Smooth muscle cell (in vitro differentiated cells): ENCODE data around the gene KLHL24. TPM values are rescaled to one million over a fixed set of nuclear protein-coding genes. Genes with fewer than 3 reads are reported as not detected.

Source experiments
- DNase-seq: peaks from one replicate; lab custom pipeline; 2025; ENCODE audit not compliant: unreplicated experiment; lab: John Stamatoyannopoulos, UW
- H2AFZ ChIP-seq: fragments of 200-600 bp; sonication (generic); 2 replicates; pipeline ENCODE4 v1.6.0; 2016; ENCODE audit warnings: antibody characterized with exemption, low read depth, mild to moderate bottlenecking
- H3F3A ChIP-seq: fragments of 200-600 bp; sonication (generic); 2 replicates; pipeline ENCODE4 v1.6.0; 2017; ENCODE audit warnings: antibody characterized with exemption, low read depth
- H3K27ac ChIP-seq: fragments of 200-600 bp; sonication (generic); 2 replicates; pipeline ENCODE4 v1.5.1; 2016; ENCODE audit warnings: low read depth, mild to moderate bottlenecking
- H3K27me3 ChIP-seq: fragments of 200-600 bp; sonication (generic); 2 replicates; pipeline ENCODE4 v1.6.1; 2016; ENCODE audit warnings: low read depth, mild to moderate bottlenecking
- H3K36me3 ChIP-seq: fragments of 200-600 bp; sonication (generic); 2 replicates; pipeline ENCODE4 v1.5.1; 2016; ENCODE audit warnings: low read depth
- H3K4me1 ChIP-seq: fragments of 200-600 bp; sonication (generic); 2 replicates; pipeline ENCODE4 v1.5.1; 2016; ENCODE audit warnings: low read depth
- H3K4me2 ChIP-seq: fragments of 200-600 bp; sonication (generic); 2 replicates; pipeline ENCODE4 v1.6.0; 2016; ENCODE audit warnings: mild to moderate bottlenecking
- H3K4me3 ChIP-seq: fragments of 200-600 bp; sonication (generic); 2 replicates; pipeline ENCODE4 v1.5.1; 2016; ENCODE audit warnings: mild to moderate bottlenecking
- H3K79me2 ChIP-seq: fragments of 200-600 bp; sonication (generic); 2 replicates; pipeline ENCODE4 v1.6.0; 2016; ENCODE audit warnings: low read depth, mild to moderate bottlenecking
- H3K9ac ChIP-seq: fragments of 200-600 bp; sonication (generic); 2 replicates; pipeline ENCODE4 v1.6.0; 2016; ENCODE audit warnings: low read depth
- H3K9me3 ChIP-seq: fragments of 200-600 bp; sonication (generic); replicated peaks from 2 replicates; pipeline ENCODE4 v1.5.1; 2016; ENCODE audit warnings: low read depth
- H4K20me1 ChIP-seq: fragments of 200-600 bp; sonication (generic); 2 replicates; pipeline ENCODE4 v1.6.0; 2016; ENCODE audit warnings: low read depth
- WGBS: methylation state at CpG from one replicate; pipeline ENCODE4 v1.1.7; 2016; ENCODE audit warnings: low lambda C conversion rate; 5-methylcytosine and 5-hydroxymethylcytosine counted together
- polyA plus RNA-seq: library from polyadenylated mRNA; unstranded; fragments of >200 nt; fragmentation: Nextera tagmentation; extraction: Ambion mirVana; gene quantifications from 2 replicates; pipeline ENCODE4 v1.2.1, GENCODE V29; 2016
- total RNA-seq: library from RNA; depleted of rRNA; stranded (reverse); fragments of >200 nt; gene quantifications from 2 replicates; pipeline ENCODE4 v1.2.3, GENCODE V29; 2014
- TF ChIP-seq, protein P1 (sequence below): fragments of 200-600 bp; sonication (generic); IDR thresholded peaks from 2 replicates; pipeline ENCODE4 v1.5.1; 2017; ENCODE audit warnings: borderline replicate concordance, mild to moderate bottlenecking, antibody characterized with exemption; ENCODE audit not compliant: insufficient read depth, poor library complexity, severe bottlenecking

Gene KLHL24, protein sequence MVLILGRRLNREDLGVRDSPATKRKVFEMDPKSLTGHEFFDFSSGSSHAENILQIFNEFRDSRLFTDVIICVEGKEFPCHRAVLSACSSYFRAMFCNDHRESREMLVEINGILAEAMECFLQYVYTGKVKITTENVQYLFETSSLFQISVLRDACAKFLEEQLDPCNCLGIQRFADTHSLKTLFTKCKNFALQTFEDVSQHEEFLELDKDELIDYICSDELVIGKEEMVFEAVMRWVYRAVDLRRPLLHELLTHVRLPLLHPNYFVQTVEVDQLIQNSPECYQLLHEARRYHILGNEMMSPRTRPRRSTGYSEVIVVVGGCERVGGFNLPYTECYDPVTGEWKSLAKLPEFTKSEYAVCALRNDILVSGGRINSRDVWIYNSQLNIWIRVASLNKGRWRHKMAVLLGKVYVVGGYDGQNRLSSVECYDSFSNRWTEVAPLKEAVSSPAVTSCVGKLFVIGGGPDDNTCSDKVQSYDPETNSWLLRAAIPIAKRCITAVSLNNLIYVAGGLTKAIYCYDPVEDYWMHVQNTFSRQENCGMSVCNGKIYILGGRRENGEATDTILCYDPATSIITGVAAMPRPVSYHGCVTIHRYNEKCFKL
- total RNA-seq: 71.5 and 103 TPM in 2 replicates
- polyA plus RNA-seq: 11.0 and 15.6 TPM in 2 replicates

DNA sequence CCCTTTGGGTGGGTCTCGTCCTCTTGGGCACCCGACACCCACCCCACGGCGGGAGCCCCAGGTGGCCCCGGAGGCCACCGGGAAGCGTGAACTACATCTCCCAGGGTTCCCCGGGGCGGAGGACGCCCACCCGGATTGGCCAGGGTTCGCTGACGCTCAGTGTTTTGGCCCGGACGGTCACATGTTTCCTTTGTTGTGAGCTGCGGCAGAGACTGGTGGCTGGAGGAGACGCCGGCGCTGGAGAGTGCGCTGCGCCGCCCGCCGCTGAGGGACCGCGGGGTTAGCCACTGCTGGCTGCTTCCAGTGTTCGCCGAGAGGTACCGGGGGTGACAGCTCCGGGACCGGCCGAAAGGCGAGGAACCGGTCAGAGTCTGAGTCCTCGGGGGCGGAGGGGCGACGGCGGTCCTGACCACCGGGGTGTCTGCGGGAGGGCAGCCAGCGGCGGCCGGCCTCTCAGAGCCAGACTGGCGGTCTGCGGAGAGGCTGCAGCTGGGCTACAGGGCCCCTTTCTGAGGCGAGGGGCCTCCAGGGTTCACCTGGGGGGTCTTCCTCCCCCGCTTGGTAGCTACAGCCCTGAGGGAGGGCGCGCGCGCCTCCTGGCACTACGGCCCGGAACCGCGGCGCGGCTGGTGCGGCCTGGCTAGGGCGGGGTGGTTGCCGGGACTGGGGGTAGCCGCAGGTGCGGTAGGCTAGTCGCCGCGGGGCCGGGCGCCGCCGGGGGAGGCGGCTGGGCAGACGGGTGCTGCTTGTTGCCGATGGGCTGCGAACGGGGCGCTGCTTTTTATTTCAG, at the start of gene KLHL24:
KLHL24 (plus strand) TSS at position 193 of the 790 bp plus-strand sequence. CDS start 14,734 bp downstream, outside the sequence.
- no peaks in the 10 kb centered on the region for H3K36me3 ChIP-seq
- TF ChIP-seq, protein P1, sequence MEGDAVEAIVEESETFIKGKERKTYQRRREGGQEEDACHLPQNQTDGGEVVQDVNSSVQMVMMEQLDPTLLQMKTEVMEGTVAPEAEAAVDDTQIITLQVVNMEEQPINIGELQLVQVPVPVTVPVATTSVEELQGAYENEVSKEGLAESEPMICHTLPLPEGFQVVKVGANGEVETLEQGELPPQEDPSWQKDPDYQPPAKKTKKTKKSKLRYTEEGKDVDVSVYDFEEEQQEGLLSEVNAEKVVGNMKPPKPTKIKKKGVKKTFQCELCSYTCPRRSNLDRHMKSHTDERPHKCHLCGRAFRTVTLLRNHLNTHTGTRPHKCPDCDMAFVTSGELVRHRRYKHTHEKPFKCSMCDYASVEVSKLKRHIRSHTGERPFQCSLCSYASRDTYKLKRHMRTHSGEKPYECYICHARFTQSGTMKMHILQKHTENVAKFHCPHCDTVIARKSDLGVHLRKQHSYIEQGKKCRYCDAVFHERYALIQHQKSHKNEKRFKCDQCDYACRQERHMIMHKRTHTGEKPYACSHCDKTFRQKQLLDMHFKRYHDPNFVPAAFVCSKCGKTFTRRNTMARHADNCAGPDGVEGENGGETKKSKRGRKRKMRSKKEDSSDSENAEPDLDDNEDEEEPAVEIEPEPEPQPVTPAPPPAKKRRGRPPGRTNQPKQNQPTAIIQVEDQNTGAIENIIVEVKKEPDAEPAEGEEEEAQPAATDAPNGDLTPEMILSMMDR: no peak
- peak within 1 kb of the TSS; percentile 94 for H2AFZ ChIP-seq
- H3K4me3 ChIP-seq: peak within 1 kb of the TSS; percentile 96
- H3K27ac ChIP-seq: peak within 1 kb of the TSS; percentile 98
- peaks cover 5% of the 10 kb centered on the region for H3F3A ChIP-seq
- no peaks in the 10 kb centered on the region for H3K27me3 ChIP-seq
- H3K9me3 ChIP-seq: no peaks in the 10 kb centered on the region
- WGBS: under 1% methylated on average over 67 of the region's 76 CpGs
- H3K4me1 ChIP-seq: peaks cover 5% of the 10 kb centered on the region
- peaks cover 37% of the 10 kb centered on the region for H3K79me2 ChIP-seq
- H4K20me1 ChIP-seq: peaks cover 37% of the 10 kb centered on the region
- H3K9ac ChIP-seq: peak within 1 kb of the TSS; percentile 98
- H3K4me2 ChIP-seq: peak within 1 kb of the TSS; percentile 86
- peak; percentile 74 for DNase-seq

DNA sequence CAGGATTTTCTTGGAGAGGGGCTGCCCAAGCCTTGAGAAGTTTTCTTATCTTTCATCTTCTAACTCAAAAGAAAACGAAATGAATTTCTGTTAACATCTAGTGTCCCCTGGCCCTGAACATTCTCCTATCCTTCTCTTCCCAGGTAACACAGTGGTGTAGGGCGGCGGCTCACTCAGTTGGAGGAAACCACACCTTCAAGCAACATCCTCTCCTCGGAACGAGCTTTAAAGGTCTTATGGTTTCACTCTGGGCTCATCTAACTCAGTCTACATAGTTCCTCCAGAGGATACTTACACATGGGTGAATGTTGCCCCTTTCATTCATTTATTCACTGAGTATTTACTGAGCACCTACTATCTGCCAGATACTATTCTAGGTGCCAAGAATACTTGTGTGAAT, 48.9 kb upstream of the KLHL24 start:
- 92% methylated on average over 5 of the region's 5 CpGs for WGBS
- H3K9ac ChIP-seq: no peak overlapping the region
- H4K20me1 ChIP-seq: no peaks in the 10 kb centered on the region
- H2AFZ ChIP-seq: no peak overlapping the region
- no peaks in the 10 kb centered on the region for H3K36me3 ChIP-seq
- H3K27me3 ChIP-seq: no peaks in the 10 kb centered on the region
- H3K4me2 ChIP-seq: no peak overlapping the region
- no peak overlapping the region for H3K27ac ChIP-seq
- DNase-seq: no peak
- TF ChIP-seq, protein P1: no peak
- H3F3A ChIP-seq: no peaks in the 10 kb centered on the region
- no peaks in the 10 kb centered on the region for H3K4me1 ChIP-seq
- H3K4me3 ChIP-seq: no peak overlapping the region
- no peaks in the 10 kb centered on the region for H3K9me3 ChIP-seq
- H3K79me2 ChIP-seq: no peaks in the 10 kb centered on the region

- Histone ChIP-seq H2AFZ (no peak overlapping the region), H3K79me2 (no peaks in the 10 kb centered on the region), H3K36me3 (no peaks in the 10 kb centered on the region), H3F3A (no peaks in the 10 kb centered on the region), H3K4me1 (no peaks in the 10 kb centered on the region), H4K20me1 (no peaks in the 10 kb centered on the region), H3K9ac (no peak overlapping the region), H3K4me3 (no peak overlapping the region), H3K27me3 (no peaks in the 10 kb centered on the region), H3K4me2 (no peak overlapping the region), H3K9me3 (no peaks in the 10 kb centered on the region), H3K27ac (no peak overlapping the region)
- TF ChIP-seq, protein P1: no peak
- DNase-seq: no peak
- 90% methylated on average over 2 of the region's 2 CpGs for WGBS
These were observed 48.1 kb upstream of the KLHL24 start for GRCh38 chr3:183587336-183587735.
